Hepatocyte (in vitro differentiated cells): ENCODE measurements around the gene MARF1. TPM values are rescaled to one million over a fixed set of nuclear protein-coding genes. Genes with fewer than 3 reads are reported as not detected.
A peak's percentile ranks its signal among the peaks of the same experiment; 100 is the strongest.

Experiments
- DNase-seq: peaks from one replicate; pipeline ENCODE4 v3.0.0-alpha.2; 2016; ENCODE audit warnings: low spot score
- H2AFZ ChIP-seq: fragments of 200-600 bp; sonication (generic); 2 replicates; pipeline ENCODE4 v1.6.0; 2016; ENCODE audit warnings: antibody characterized with exemption, mild to moderate bottlenecking
- H3K27ac ChIP-seq: fragments of 200-600 bp; sonication (generic); 2 replicates; pipeline ENCODE4 v1.5.1; 2016; ENCODE audit warnings: mild to moderate bottlenecking
- H3K27me3 ChIP-seq: fragments of 200-600 bp; sonication (generic); 2 replicates; pipeline ENCODE4 v1.6.1; 2016
- H3K36me3 ChIP-seq: fragments of 200-600 bp; sonication (generic); replicated peaks from 2 replicates; pipeline ENCODE4 v1.5.1; 2016; ENCODE audit warnings: low read depth; ENCODE audit not compliant: insufficient read depth
- H3K4me1 ChIP-seq: fragments of 200-600 bp; sonication (generic); 2 replicates; pipeline ENCODE4 v1.5.1; 2016; ENCODE audit warnings: mild to moderate bottlenecking, moderate library complexity; ENCODE audit not compliant: insufficient read depth
- H3K4me2 ChIP-seq: fragments of 200-600 bp; sonication (generic); 2 replicates; pipeline ENCODE4 v1.6.0; 2016
- H3K4me3 ChIP-seq: fragments of 200-600 bp; sonication (generic); 2 replicates; pipeline ENCODE4 v1.5.1; 2016; ENCODE audit warnings: mild to moderate bottlenecking
- H3K79me2 ChIP-seq: fragments of 200-600 bp; sonication (generic); 2 replicates; pipeline ENCODE4 v1.6.0; 2017; ENCODE audit warnings: mild to moderate bottlenecking
- H3K9me2 ChIP-seq: fragments of 200-600 bp; sonication (generic); replicated peaks from 2 replicates; pipeline ENCODE4 v1.6.0; 2017; ENCODE audit warnings: mild to moderate bottlenecking; ENCODE audit not compliant: insufficient read depth
- H3K9me3 ChIP-seq: fragments of 200-600 bp; sonication (generic); 2 replicates; pipeline ENCODE4 v1.5.1; 2016; ENCODE audit warnings: low read depth, mild to moderate bottlenecking
- H4K20me1 ChIP-seq: fragments of 200-600 bp; sonication (generic); 2 replicates; pipeline ENCODE4 v1.6.0; 2016; ENCODE audit warnings: mild to moderate bottlenecking; ENCODE audit not compliant: insufficient read depth, poor library complexity, severe bottlenecking
- EZH2 ChIP-seq: fragments of 200-600 bp; sonication (generic); IDR thresholded peaks from 2 replicates; pipeline ENCODE4 v1.6.1; 2016; ENCODE audit warnings: antibody characterized with exemption, mild to moderate bottlenecking, borderline replicate concordance
- EZH2phosphoT487 ChIP-seq: fragments of 200-600 bp; sonication (generic); IDR thresholded peaks from one replicate; pipeline ENCODE4 v1.6.1; 2018; ENCODE audit warnings: antibody characterized with exemption, mild to moderate bottlenecking, low read depth, moderate library complexity; ENCODE audit not compliant: unreplicated experiment, severe bottlenecking
- WGBS: methylation state at CpG from one replicate; pipeline ENCODE4 v1.1.6; 2016; ENCODE audit warnings: low lambda C conversion rate; ENCODE audit errors: missing lambda C conversion rate; 5-methylcytosine and 5-hydroxymethylcytosine counted together
- polyA plus RNA-seq: library from polyadenylated mRNA; unstranded; fragments of >200 nt; fragmentation: Nextera tagmentation; extraction: Ambion mirVana; gene quantifications from 2 replicates; pipeline ENCODE4 v1.2.1, GENCODE V29; 2016
- total RNA-seq: library from RNA; depleted of rRNA; stranded (reverse); fragments of >200 nt; gene quantifications from 2 replicates; pipeline ENCODE4 v1.2.3, GENCODE V29; 2014
- TF ChIP-seq, protein P1 (sequence below): fragments of 200-600 bp; sonication (generic); IDR thresholded peaks from 2 replicates; pipeline ENCODE4 v1.5.1; 2016; ENCODE audit warnings: antibody characterized with exemption, mild to moderate bottlenecking; ENCODE audit not compliant: poor library complexity

Gene MARF1
- total and polyA plus RNA-seq, 2 experiments from 2014 or later: 7.0 to 15.5 TPM

DNA sequence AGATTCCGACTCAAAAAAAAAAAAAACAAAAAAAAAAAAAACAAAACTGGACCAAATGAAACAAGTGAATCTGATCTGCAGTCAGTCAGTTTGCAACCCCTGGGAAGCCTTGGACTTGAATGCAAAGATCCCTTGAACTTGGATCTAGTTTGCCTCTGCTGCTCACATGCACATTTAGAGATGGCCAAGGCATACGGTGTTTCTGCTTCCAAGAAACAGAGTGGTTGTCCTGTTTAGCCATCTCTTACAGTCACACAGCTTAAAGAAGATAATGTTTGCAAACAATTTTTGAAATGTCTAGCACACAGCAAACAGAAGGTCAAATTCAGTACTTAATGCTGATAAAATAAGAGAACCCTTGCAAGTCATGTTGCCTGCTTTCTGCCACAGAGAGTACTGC is 11.6 kb upstream of the MARF1 start:
- no peak for TF ChIP-seq EZH2phosphoT487
- TF ChIP-seq EZH2: no peak
- TF ChIP-seq, protein P1, sequence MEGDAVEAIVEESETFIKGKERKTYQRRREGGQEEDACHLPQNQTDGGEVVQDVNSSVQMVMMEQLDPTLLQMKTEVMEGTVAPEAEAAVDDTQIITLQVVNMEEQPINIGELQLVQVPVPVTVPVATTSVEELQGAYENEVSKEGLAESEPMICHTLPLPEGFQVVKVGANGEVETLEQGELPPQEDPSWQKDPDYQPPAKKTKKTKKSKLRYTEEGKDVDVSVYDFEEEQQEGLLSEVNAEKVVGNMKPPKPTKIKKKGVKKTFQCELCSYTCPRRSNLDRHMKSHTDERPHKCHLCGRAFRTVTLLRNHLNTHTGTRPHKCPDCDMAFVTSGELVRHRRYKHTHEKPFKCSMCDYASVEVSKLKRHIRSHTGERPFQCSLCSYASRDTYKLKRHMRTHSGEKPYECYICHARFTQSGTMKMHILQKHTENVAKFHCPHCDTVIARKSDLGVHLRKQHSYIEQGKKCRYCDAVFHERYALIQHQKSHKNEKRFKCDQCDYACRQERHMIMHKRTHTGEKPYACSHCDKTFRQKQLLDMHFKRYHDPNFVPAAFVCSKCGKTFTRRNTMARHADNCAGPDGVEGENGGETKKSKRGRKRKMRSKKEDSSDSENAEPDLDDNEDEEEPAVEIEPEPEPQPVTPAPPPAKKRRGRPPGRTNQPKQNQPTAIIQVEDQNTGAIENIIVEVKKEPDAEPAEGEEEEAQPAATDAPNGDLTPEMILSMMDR: no peak
- H4K20me1 ChIP-seq: no peaks in the 10 kb centered on the region
- H3K4me2 ChIP-seq: no peak overlapping the region
- no peak for DNase-seq
- H3K27ac ChIP-seq: no peak overlapping the region
- no peaks in the 10 kb centered on the region for H3K9me2 ChIP-seq
- 97% methylated on average over 2 of the region's 2 CpGs for WGBS
- H3K4me3 ChIP-seq: no peak overlapping the region
- no peaks in the 10 kb centered on the region for H3K27me3 ChIP-seq
- H3K79me2 ChIP-seq: peaks cover 82% of the 10 kb centered on the region
- no peaks in the 10 kb centered on the region for H3K9me3 ChIP-seq
- no peaks in the 10 kb centered on the region for H3K36me3 ChIP-seq
- no peak overlapping the region for H2AFZ ChIP-seq
- H3K4me1 ChIP-seq: no peaks in the 10 kb centered on the region

DNA sequence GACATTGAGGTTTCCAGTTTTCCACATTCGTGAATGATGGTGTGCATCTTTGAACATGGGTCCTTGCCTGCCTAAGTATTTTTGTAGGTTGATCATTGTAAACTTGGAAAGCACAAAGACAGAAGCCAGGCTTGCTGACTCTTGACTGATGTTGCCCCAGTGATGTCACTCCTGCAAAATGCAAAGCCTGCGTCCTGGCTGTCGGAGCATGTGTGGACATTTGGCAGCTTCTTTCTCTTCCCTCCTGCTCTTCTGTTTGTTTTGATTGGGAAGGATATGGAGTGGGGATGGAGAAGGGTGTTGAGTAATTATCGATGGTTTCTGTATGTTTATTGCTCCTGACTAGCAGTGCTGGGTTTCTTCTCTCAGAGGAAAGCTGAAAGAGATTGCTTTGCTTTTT is 10.3 kb upstream of the MARF1 start:
- H3K4me3 ChIP-seq: no peak overlapping the region
- H3K36me3 ChIP-seq: no peaks in the 10 kb centered on the region
- H3K4me1 ChIP-seq: no peaks in the 10 kb centered on the region
- no peak for DNase-seq
- H3K79me2 ChIP-seq: peaks cover 72% of the 10 kb centered on the region
- TF ChIP-seq EZH2 (no peak), EZH2phosphoT487 (no peak)
- TF ChIP-seq, protein P1: no peak
- WGBS: 39% methylated on average over 4 of the region's 4 CpGs
- no peak overlapping the region for H2AFZ ChIP-seq
- H3K9me3 ChIP-seq: no peaks in the 10 kb centered on the region
- H3K27ac ChIP-seq: no peak overlapping the region
- no peaks in the 10 kb centered on the region for H3K27me3 ChIP-seq
- H4K20me1 ChIP-seq: no peaks in the 10 kb centered on the region
- H3K4me2 ChIP-seq: peak overlapping the region; percentile 37
- no peaks in the 10 kb centered on the region for H3K9me2 ChIP-seq

DNA sequence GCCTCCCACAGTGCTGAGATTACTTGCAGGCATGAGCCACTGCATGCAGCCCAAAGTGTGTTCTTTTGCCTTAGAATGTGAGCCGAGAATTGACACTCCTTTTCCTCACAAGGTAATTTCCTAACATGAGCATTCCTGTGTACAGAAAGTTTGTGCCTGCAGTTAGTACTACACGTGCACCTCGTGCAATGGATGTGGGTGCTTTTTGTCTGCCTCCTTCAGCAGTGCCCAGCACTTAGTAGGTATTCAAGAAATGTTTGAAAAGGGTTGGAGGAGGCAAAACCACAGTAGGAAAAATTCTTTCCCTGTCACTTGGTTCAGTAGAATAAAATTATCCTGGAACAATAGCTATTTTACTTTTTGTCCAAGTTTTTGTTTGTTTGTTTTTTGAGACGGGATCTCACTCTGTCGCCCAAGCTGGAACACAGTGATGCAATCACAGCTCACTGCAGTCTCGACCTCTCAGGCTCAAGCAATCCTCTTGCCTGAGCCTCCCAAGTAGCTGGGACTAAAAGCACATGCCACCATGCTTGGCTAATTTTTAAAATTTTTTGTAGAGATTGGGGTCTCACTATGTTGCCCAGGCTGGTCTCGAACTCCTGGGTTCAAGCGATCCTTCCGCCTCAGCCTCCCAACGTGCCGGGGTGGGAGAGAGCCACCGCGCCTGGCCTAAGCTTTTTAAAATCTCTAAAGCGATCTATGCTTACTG is 9.5 kb upstream of the MARF1 start:
- DNase-seq: no peak
- no peaks in the 10 kb centered on the region for H4K20me1 ChIP-seq
- no peaks in the 10 kb centered on the region for H3K27me3 ChIP-seq
- 98% methylated on average over 14 of the region's 14 CpGs for WGBS
- H2AFZ ChIP-seq: no peak overlapping the region
- no peaks in the 10 kb centered on the region for H3K4me1 ChIP-seq
- TF ChIP-seq EZH2: no peak
- no peak for TF ChIP-seq EZH2phosphoT487
- TF ChIP-seq, protein P1: no peak
- H3K4me2 ChIP-seq: no peak overlapping the region
- H3K27ac ChIP-seq: no peak overlapping the region
- no peaks in the 10 kb centered on the region for H3K9me3 ChIP-seq
- peaks cover 64% of the 10 kb centered on the region for H3K79me2 ChIP-seq
- H3K9me2 ChIP-seq: no peaks in the 10 kb centered on the region
- H3K4me3 ChIP-seq: no peak overlapping the region
- no peaks in the 10 kb centered on the region for H3K36me3 ChIP-seq
